GM19240 (cell line): ENCODE results near the gene SLCO3A1.

Experiments
- DNase-seq: peaks from one replicate; pipeline ENCODE4 v3.0.0; 2011; ENCODE audit warnings: low spot score; ENCODE audit not compliant: insufficient read length

SLCO3A1 gene

GRCh38 chr15:92157666-92158298 is 304.3 kb downstream of the SLCO3A1 start:
- no peak for DNase-seq

- no peak for DNase-seq
These were observed 304.9 kb downstream of the SLCO3A1 start for GRCh38 chr15:92158426-92158825.

GRCh38 chr15:92159481-92159880 is 306.0 kb downstream of the SLCO3A1 start:
- no peak for DNase-seq

GRCh38 chr15:92159906-92160841 is 306.7 kb downstream of the SLCO3A1 start:
- no peak for DNase-seq

GRCh38 chr15:92161039-92161670 is 307.6 kb downstream of the SLCO3A1 start:
- DNase-seq, result peak; percentile 29

GRCh38 chr15:92162657-92163056 is 309.1 kb downstream of the SLCO3A1 start:
- DNase-seq, result no peak

- no peak for DNase-seq
These were observed 310.1 kb downstream of the SLCO3A1 start for GRCh38 chr15:92163641-92164040.

GRCh38 chr15:92164327-92165000 is 311.0 kb downstream of the SLCO3A1 start:
- no peak for DNase-seq

- DNase-seq, result no peak
These were observed 311.5 kb downstream of the SLCO3A1 start for GRCh38 chr15:92165001-92165346.

- no peak for DNase-seq
These were observed 312.5 kb downstream of the SLCO3A1 start for GRCh38 chr15:92166029-92166428.

- DNase-seq, result no peak
These were observed 313.4 kb downstream of the SLCO3A1 start for GRCh38 chr15:92166751-92167405.

GRCh38 chr15:92167451-92167850 is 313.9 kb downstream of the SLCO3A1 start:
- DNase-seq, result no peak

GRCh38 chr15:92168066-92168683 is 314.7 kb downstream of the SLCO3A1 start:
- no peak for DNase-seq

GRCh38 chr15:92170897-92171296 is 317.4 kb downstream of the SLCO3A1 start:
- no peak for DNase-seq

- no peak for DNase-seq
These were observed 325.4 kb downstream of the SLCO3A1 start for GRCh38 chr15:92178911-92179310.

- DNase-seq, result no peak
These were observed 330.6 kb downstream of the SLCO3A1 start for GRCh38 chr15:92184142-92184541.

- DNase-seq, result no peak
These were observed 331.2 kb downstream of the SLCO3A1 start for GRCh38 chr15:92184679-92185230.

- DNase-seq, result no peak
These were observed 334.5 kb downstream of the SLCO3A1 start for GRCh38 chr15:92187975-92188374.

- DNase-seq, result no peak
These were observed 335.7 kb downstream of the SLCO3A1 start for GRCh38 chr15:92189166-92189565.

GRCh38 chr15:92195241-92195640 is 341.7 kb downstream of the SLCO3A1 start:
- DNase-seq, result no peak
